Suprapubic skin (tissue), 4 donors: ENCODE results near the gene CSMD2.

Experiments used
- POLR2A ChIP-seq, 2 donors: fragments of 450-650 bp; IDR thresholded peaks; one replicate each; pipeline ENCODE4 v1.6.1; 2017; ENCODE audit warnings: antibody characterized with exemption in 2 of 2, mild to moderate bottlenecking in 2 of 2, moderate library complexity in 2 of 2
- POLR2AphosphoS5 ChIP-seq, 3 donors: sonication (generic); formaldehyde crosslinking; IDR thresholded peaks; one replicate each; pipeline ENCODE4 v1.6.1; 2017; ENCODE audit warnings: antibody characterized with exemption in 3 of 3
- TF ChIP-seq, protein P1 (sequence below), 2 donors: fragments of 200-600 bp in 1 of 2; fragments of 450-650 bp in 1 of 2; sonication (generic) in 1 of 2; IDR thresholded peaks; one replicate each; pipeline ENCODE4 v1.5.1; 2016 to 2019; ENCODE audit warnings: antibody characterized with exemption in 2 of 2, mild to moderate bottlenecking in 1 of 2, moderate library complexity in 1 of 2

GRCh38 chr1:34108711-34109110, 56.3 kb downstream of the CSMD2 start:
- TF ChIP-seq POLR2AphosphoS5 (IDR thresholded peaks at IDR 0.05) (no peak), POLR2A (IDR thresholded peaks at IDR 0.05) (no peak)
- TF ChIP-seq, protein P1, sequence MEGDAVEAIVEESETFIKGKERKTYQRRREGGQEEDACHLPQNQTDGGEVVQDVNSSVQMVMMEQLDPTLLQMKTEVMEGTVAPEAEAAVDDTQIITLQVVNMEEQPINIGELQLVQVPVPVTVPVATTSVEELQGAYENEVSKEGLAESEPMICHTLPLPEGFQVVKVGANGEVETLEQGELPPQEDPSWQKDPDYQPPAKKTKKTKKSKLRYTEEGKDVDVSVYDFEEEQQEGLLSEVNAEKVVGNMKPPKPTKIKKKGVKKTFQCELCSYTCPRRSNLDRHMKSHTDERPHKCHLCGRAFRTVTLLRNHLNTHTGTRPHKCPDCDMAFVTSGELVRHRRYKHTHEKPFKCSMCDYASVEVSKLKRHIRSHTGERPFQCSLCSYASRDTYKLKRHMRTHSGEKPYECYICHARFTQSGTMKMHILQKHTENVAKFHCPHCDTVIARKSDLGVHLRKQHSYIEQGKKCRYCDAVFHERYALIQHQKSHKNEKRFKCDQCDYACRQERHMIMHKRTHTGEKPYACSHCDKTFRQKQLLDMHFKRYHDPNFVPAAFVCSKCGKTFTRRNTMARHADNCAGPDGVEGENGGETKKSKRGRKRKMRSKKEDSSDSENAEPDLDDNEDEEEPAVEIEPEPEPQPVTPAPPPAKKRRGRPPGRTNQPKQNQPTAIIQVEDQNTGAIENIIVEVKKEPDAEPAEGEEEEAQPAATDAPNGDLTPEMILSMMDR (IDR thresholded peaks at IDR 0.05), result no peak
